Endothelial cell of umbilical vein (primary cell): ENCODE results near the gene TRAPPC10. TPM values are rescaled to one million over a fixed set of nuclear protein-coding genes. Genes with fewer than 3 reads are reported as not detected.

Experiments
- BruUV-seq: library from RNA; stranded (reverse); fragments of 400-500 nt; replicated peaks from 2 replicates; lab custom pipeline; 2021; lab: Mats Ljungman, UMichigan
- CTCF ChIA-PET: fragments of 300-600, 350-600 bp; sonication (Branson Sonifier 250); formaldehyde crosslinking; loops from one replicate; lab custom pipeline; 2021; ENCODE audit warnings: antibody characterized with exemption, inconsistent platforms; lab: Charles Lee
- POLR2A ChIA-PET: fragments of 300-600, 350-600 bp; sonication (Branson Sonifier 250); formaldehyde crosslinking; loops from one replicate; lab custom pipeline; 2021; ENCODE audit warnings: antibody characterized with exemption, inconsistent platforms; lab: Charles Lee
- DNase-seq: peaks from one replicate; pipeline ENCODE4 v3.0.0-alpha.2; 2011; ENCODE audit warnings: low read depth, low spot score
- FAIRE-seq: peaks from 2 replicates; lab custom pipeline; 2011; peaks lifted over from hg19 to GRCh38; lab: Jason Lieb, UNC
- H2AFZ ChIP-seq: 2 replicates; pipeline ENCODE4 v1.6.0; 2012; ENCODE audit warnings: low read depth, low read length, control low read depth, inconsistent platforms
- H3K27ac ChIP-seq: 2 replicates; pipeline ENCODE4 v1.5.1; 2011; ENCODE audit warnings: low read depth, mild to moderate bottlenecking, control low read depth, low read length, moderate library complexity; ENCODE audit not compliant: insufficient read depth
- H3K27me3 ChIP-seq, 2 experiments: 2 replicates each; pipeline versions ENCODE4 v1.6.0 to v1.6.1; 2011; ENCODE audit warnings: low read length in 2 of 2, mixed read lengths in 1 of 2; ENCODE audit not compliant: control insufficient read depth in 2 of 2, insufficient read depth in 2 of 2
- H3K36me3 ChIP-seq, 2 experiments: 2 replicates in 1 of 2; 3 replicates in 1 of 2; pipeline ENCODE4 v1.5.1; 2011; ENCODE audit warnings: low read length in 2 of 2, mild to moderate bottlenecking in 1 of 2, moderate library complexity in 1 of 2; ENCODE audit not compliant: control insufficient read depth in 2 of 2, insufficient read depth in 2 of 2; ENCODE audit errors: extremely low read depth in 1 of 2
- H3K4me1 ChIP-seq: 3 replicates; pipeline ENCODE4 v1.5.1; 2011; ENCODE audit warnings: mild to moderate bottlenecking, low read length; ENCODE audit not compliant: control insufficient read depth, insufficient read depth; ENCODE audit errors: extremely low read depth
- H3K4me2 ChIP-seq: 2 replicates; pipeline ENCODE4 v1.6.1; 2011; ENCODE audit warnings: low read length, control low read depth, mixed read lengths; ENCODE audit not compliant: insufficient read depth
- H3K4me3 ChIP-seq, 3 experiments: fragments of 200-600 bp in 1 of 3; sonication (generic), shearing (Covaris generic) in 1 of 3; replicated peaks in 1 of 3; 2 replicates each; pipeline ENCODE4 v1.5.1; 2011 to 2016; ENCODE audit warnings: control low read depth in 3 of 3, low read length in 3 of 3, mild to moderate bottlenecking in 2 of 3, inconsistent platforms in 1 of 3, low read depth in 1 of 3, moderate library complexity in 1 of 3; ENCODE audit not compliant: insufficient read depth in 1 of 3
- H3K79me2 ChIP-seq: 2 replicates; pipeline ENCODE4 v1.6.0; 2012; ENCODE audit warnings: low read length, inconsistent platforms; ENCODE audit not compliant: control insufficient read depth, insufficient read depth
- H3K9ac ChIP-seq: replicated peaks from 2 replicates; pipeline ENCODE3; 2011; ENCODE audit warnings: low read length, control low read depth; ENCODE audit not compliant: insufficient read depth; ENCODE audit errors: extremely low read depth
- H3K9me1 ChIP-seq: replicated peaks from 3 replicates; pipeline ENCODE4 v1.6.0; 2011; ENCODE audit warnings: mild to moderate bottlenecking, low read length; ENCODE audit not compliant: control insufficient read depth, insufficient read depth; ENCODE audit errors: extremely low read depth
- H3K9me3 ChIP-seq: replicated peaks from 2 replicates; pipeline ENCODE4 v1.5.1; 2012; ENCODE audit warnings: low read length, inconsistent platforms; ENCODE audit not compliant: control insufficient read depth, insufficient read depth
- H4K20me1 ChIP-seq: replicated peaks from 2 replicates; pipeline ENCODE3; 2011; ENCODE audit warnings: mild to moderate bottlenecking, low read length; ENCODE audit not compliant: control insufficient read depth, insufficient read depth; ENCODE audit errors: extremely low read depth
- CTCF ChIP-seq, 2 donors: IDR thresholded peaks; 1 replicate in 1 of 2; 2 replicates in 1 of 2; pipeline ENCODE4 v1.5.1; 2011; ENCODE audit warnings: low read length in 2 of 2, mild to moderate bottlenecking in 2 of 2, moderate library complexity in 2 of 2, control low read depth in 1 of 2, inconsistent platforms in 1 of 2, low read depth in 1 of 2; ENCODE audit not compliant: insufficient read depth in 1 of 2; ENCODE audit errors: extremely low read depth in 1 of 2
- EZH2 ChIP-seq: IDR thresholded peaks from 2 replicates; pipeline ENCODE4 v1.6.1; 2012; ENCODE audit warnings: borderline replicate concordance, low read depth, mild to moderate bottlenecking, moderate library complexity, low read length, inconsistent platforms; ENCODE audit not compliant: severe bottlenecking
- FOS ChIP-seq: IDR thresholded peaks from 2 replicates; pipeline ENCODE4 v1.6.1; 2011; ENCODE audit warnings: mild to moderate bottlenecking, low read length, moderate library complexity, borderline replicate concordance; ENCODE audit not compliant: insufficient read depth
- GATA2 ChIP-seq: IDR thresholded peaks from 2 replicates; pipeline ENCODE4 v1.7.0; 2011; ENCODE audit warnings: low read depth, mild to moderate bottlenecking, moderate library complexity, mixed read lengths, low read length; ENCODE audit not compliant: insufficient read length, insufficient read depth
- JUN ChIP-seq: IDR thresholded peaks from 2 replicates; pipeline ENCODE4 v1.6.1; 2011; ENCODE audit warnings: borderline replicate concordance, low read depth; ENCODE audit not compliant: insufficient read length, insufficient read depth
- MYC ChIP-seq: IDR thresholded peaks from one replicate; pipeline ENCODE4 v1.6.1; 2011; ENCODE audit warnings: mild to moderate bottlenecking, low read depth, low read length
- POLR2A ChIP-seq: IDR thresholded peaks from 2 replicates; pipeline ENCODE4 v1.6.1; 2012; ENCODE audit warnings: low read depth, mild to moderate bottlenecking, control low read depth, low read length
- POLR2AphosphoS5 ChIP-seq: IDR thresholded peaks from 2 replicates; pipeline ENCODE4 v1.6.1; 2012; ENCODE audit warnings: low read depth, mild to moderate bottlenecking, control low read depth, low read length, moderate library complexity; ENCODE audit not compliant: insufficient read depth
- dilution Hi-C: fragments of 300-500 bp; cut with MboI; formaldehyde crosslinking; loops from one replicate; pipeline ENCODE4 v1.15.0; 2019; ENCODE audit warnings: low sequenced_read_pairs; ENCODE audit not compliant: extremely low pct_ligation_motif_present
- intact Hi-C: fragments of 100-400 bp; cut with micrococcal nuclease; formaldehyde crosslinking; loops from one replicate; pipeline ENCODE4 v1.10.0; 2022
- polyA plus RNA-seq, 4 experiments: library from polyadenylated mRNA; depleted of rRNA in 3 of 4; stranded (reverse) in 3 of 4; unstranded in 1 of 4; fragments of >200 nt; gene quantifications; 2 replicates each; pipeline versions ENCODE4 v1.2.1 to v1.2.3, GENCODE V29; 2011 to 2012; ENCODE audit warnings: missing spikeins in 1 of 4
- total RNA-seq: library from RNA; stranded (reverse); gene quantifications from 2 replicates; pipeline ENCODE4 v1.2.3, GENCODE V29; 2021
- TF ChIP-seq, protein P1 (sequence below): IDR thresholded peaks from 2 replicates; pipeline ENCODE4 v1.6.1; 2011; ENCODE audit not compliant: insufficient read depth, insufficient read length

The TRAPPC10 gene
- total and polyA plus RNA-seq, 2 donors (not counting 3 experiments of a cell fraction or from before 2014, with no cell fraction given) = 21.5 to 33.6 TPM

DNA sequence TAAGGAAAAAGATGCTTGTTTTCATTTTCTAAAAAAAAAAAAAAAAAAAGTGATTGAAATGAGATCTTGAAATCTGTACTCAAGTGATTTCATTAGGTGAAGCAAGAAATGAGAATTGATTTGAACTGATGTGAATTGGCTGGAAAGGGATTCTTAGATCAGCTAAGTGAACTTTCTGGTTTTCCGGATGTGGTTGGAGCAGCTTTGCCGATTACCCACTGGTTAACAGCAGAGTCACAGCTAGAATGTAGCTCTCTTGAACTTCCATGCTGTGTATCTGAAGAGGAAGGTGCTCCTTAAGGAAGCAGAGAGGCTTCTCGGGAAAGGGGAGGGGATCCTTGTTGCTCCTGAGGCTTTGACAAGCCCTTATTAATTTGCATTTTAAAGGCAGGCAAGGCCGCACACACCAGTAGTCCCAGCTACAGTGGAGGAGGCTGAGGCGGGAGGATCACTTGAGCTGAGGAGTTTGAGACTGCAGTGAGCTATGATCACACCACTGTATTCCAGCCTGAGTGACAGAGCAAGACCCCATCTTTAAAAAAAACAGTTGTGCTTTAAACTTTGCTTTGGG, 66.4 kb downstream of the TRAPPC10 start:
- no peak for FAIRE-seq
- dilution Hi-C loops = no loop called here
- no peaks in the 10 kb centered on the region for H3K9me1 ChIP-seq

More for the DNA sequence above, 66.4 kb downstream of the TRAPPC10 start:
- BruUV-seq = no TSS peak
- intact Hi-C loops = no loop called here
- H3K9ac ChIP-seq = no peak overlapping the region
- no peak for TF ChIP-seq GATA2
- no peak for TF ChIP-seq POLR2AphosphoS5
- TF ChIP-seq EZH2 = no peak
- TF ChIP-seq, protein P1, sequence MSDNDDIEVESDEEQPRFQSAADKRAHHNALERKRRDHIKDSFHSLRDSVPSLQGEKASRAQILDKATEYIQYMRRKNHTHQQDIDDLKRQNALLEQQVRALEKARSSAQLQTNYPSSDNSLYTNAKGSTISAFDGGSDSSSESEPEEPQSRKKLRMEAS = no peak
- TF ChIP-seq CTCF (IDR thresholded peaks at IDR 0.05; ENCODE audit: extremely low read depth in 1 of 2, insufficient read depth in 1 of 2, low read depth in 1 of 2, low read length in 2 of 2) = no peak
- no peak for TF ChIP-seq MYC
- TF ChIP-seq POLR2A = no peak
- TF ChIP-seq JUN = no peak
- no peak for TF ChIP-seq FOS
- H3K27ac ChIP-seq = no peak overlapping the region
- no peaks in the 10 kb centered on the region for H4K20me1 ChIP-seq
- H2AFZ ChIP-seq = no peak overlapping the region
- no peaks in the 10 kb centered on the region for H3K27me3 ChIP-seq
- H3K4me2 ChIP-seq = no peak overlapping the region
- no peak overlapping the region for H3K4me3 ChIP-seq
- H3K79me2 ChIP-seq = no peaks in the 10 kb centered on the region
- DNase-seq = no peak
- POLR2A ChIA-PET = no interaction called here
- H3K36me3 ChIP-seq = peaks cover 15 to 20% of the 10 kb centered on the region in 2 experiments
- H3K4me1 ChIP-seq = peaks cover 8% of the 10 kb centered on the region
- H3K9me3 ChIP-seq = no peaks in the 10 kb centered on the region
- CTCF ChIA-PET = interaction anchor here (0.6 kb wide), 1 partner anchor 225 kb away, joined by 3 read pairs; no protein-coding TSS in a partner anchor
